Measurements from ENCODE around the gene RBKS. TPM values are rescaled to one million over a fixed set of nuclear protein-coding genes. Genes with fewer than 3 reads are reported as not detected.

The RBKS gene
- total and polyA plus RNA-seq, 2 donors from 2014 or later = 10.3 to 28.7 TPM

GRCh38 chr2:27890924-27891672 lies 911 bp upstream of the RBKS start:
- Histone ChIP-seq H3K9ac (ENCODE audit: low read length in 3 of 3) (peak overlapping the region; percentile 87 to 95 (median 90)), H3K9me3 (ENCODE audit: control insufficient read depth in 2 of 3, insufficient read depth in 1 of 3, low read length in 3 of 3) (no peaks in the 10 kb centered on the region), H3K36me3 (ENCODE audit: control insufficient read depth in 2 of 3, insufficient read depth in 3 of 3, low read length in 3 of 3) (peaks cover 0 to 6% (median 0%) of the 10 kb centered on the region in 3 donors), H3K27ac (ENCODE audit: low read depth in 2 of 2, low read length in 2 of 2) (peak overlapping the region; percentile 96 to 99), H3K4me1 (ENCODE audit: control insufficient read depth in 2 of 3, insufficient read depth in 2 of 3, low read depth in 1 of 3, low read length in 3 of 3) (peaks cover 0 to 11% (median 0%) of the 10 kb centered on the region in 3 donors), H3K27me3 (ENCODE audit: control insufficient read depth, insufficient read depth, low read length) (no peaks in the 10 kb centered on the region), H3K4me3 (ENCODE audit: low read length in 3 of 3) (peak overlapping the region; percentile 82 to 91 (median 87))
- DNase-seq (peak; percentile 78 to 94 (median 89)), FAIRE-seq (no peak)
- intact Hi-C loops (cut with DNase I) = no loop called here
- TF ChIP-seq CTCF (IDR thresholded peaks at IDR 0.05; ENCODE audit: borderline replicate concordance, extremely low read depth, insufficient read depth) = no peak

- H3K9me3 ChIP-seq (ENCODE audit: control insufficient read depth in 2 of 3, insufficient read depth in 1 of 3, low read length in 3 of 3) = no peaks in the 10 kb centered on the region
- H3K27ac ChIP-seq (ENCODE audit: low read depth in 2 of 2, low read length in 2 of 2) = peak overlapping the region; percentile 96 to 99
- intact Hi-C loops (cut with DNase I) = no loop called here
- DNase-seq = peak in 2 of 5 donors; percentile 56 to 67
- TF ChIP-seq CTCF (IDR thresholded peaks at IDR 0.05; ENCODE audit: borderline replicate concordance, extremely low read depth, insufficient read depth) = no peak
- H3K4me3 ChIP-seq (ENCODE audit: low read length in 3 of 3) = peak overlapping the region; percentile 81 to 90 (median 87)
- H3K9ac ChIP-seq (ENCODE audit: low read length in 3 of 3) = peak overlapping the region; percentile 87 to 95 (median 91)
- no peaks in the 10 kb centered on the region for H3K27me3 ChIP-seq (ENCODE audit: control insufficient read depth, insufficient read depth, low read length)
- peaks cover 0 to 17% (median 0%) of the 10 kb centered on the region in 3 donors for H3K4me1 ChIP-seq (ENCODE audit: control insufficient read depth in 2 of 3, insufficient read depth in 2 of 3, low read depth in 1 of 3, low read length in 3 of 3)
- peaks cover 0 to 3% (median 0%) of the 10 kb centered on the region in 3 donors for H3K36me3 ChIP-seq (ENCODE audit: control insufficient read depth in 2 of 3, insufficient read depth in 3 of 3, low read length in 3 of 3)
- FAIRE-seq = no peak
These were observed 427 bp downstream of the RBKS start for GRCh38 chr2:27889774-27890145.

GRCh38 chr2:27888790-27889189 lies 1.4 kb downstream of the RBKS start:
- no peak for TF ChIP-seq CTCF (IDR thresholded peaks at IDR 0.05; ENCODE audit: borderline replicate concordance, extremely low read depth, insufficient read depth)
- Histone ChIP-seq H3K4me1 (ENCODE audit: control insufficient read depth in 2 of 3, insufficient read depth in 2 of 3, low read depth in 1 of 3, low read length in 3 of 3) (peaks cover 0 to 17% (median 0%) of the 10 kb centered on the region in 3 donors), H3K36me3 (ENCODE audit: control insufficient read depth in 2 of 3, insufficient read depth in 3 of 3, low read length in 3 of 3) (no peaks in the 10 kb centered on the region), H3K27me3 (ENCODE audit: control insufficient read depth, insufficient read depth, low read length) (no peaks in the 10 kb centered on the region), H3K9ac (ENCODE audit: low read length in 3 of 3) (peak overlapping the region in 1 of 3 donors; percentile 95), H3K4me3 (ENCODE audit: low read length in 3 of 3) (peak overlapping the region in 2 of 3 donors; percentile 81 to 87), H3K9me3 (ENCODE audit: control insufficient read depth in 2 of 3, insufficient read depth in 1 of 3, low read length in 3 of 3) (no peaks in the 10 kb centered on the region), H3K27ac (ENCODE audit: low read depth in 2 of 2, low read length in 2 of 2) (peak overlapping the region; percentile 96 to 99)
- FAIRE-seq (no peak), DNase-seq (no peak)
- intact Hi-C loops (cut with DNase I) = no loop called here

All from kidney (tissue), 14 donors.